ENCODE data around the gene GPBP1L1.
"Not testable (repeated sequence)": the region's sequence is repeated elsewhere in the genome, so short reads cannot be mapped to it uniquely, and the experiment has no call there.

Gene GPBP1L1

DNA sequence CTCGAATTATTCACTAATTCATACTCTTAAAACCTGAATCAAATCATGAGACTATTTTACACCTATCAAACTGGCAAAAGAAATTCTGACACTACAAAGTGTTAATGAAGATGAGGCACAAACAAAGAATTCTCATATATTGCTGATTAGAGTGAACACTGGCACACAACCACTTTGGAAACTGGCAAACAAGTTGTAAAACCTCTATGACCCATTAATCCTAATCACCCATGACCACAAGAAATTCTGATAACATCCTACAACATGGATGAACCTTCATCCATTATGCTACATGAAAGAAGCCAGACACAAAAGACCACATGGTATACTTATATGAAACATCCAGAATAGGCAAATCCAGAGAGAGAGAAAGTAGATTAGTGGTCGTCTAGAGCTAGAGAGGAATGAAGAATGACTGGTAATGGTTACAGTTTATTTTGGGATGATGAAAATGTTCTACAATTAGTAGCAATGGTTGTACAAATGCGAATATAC, 8.5 kb downstream of the GPBP1L1 start:
- TF ChIP-seq, protein P1, sequence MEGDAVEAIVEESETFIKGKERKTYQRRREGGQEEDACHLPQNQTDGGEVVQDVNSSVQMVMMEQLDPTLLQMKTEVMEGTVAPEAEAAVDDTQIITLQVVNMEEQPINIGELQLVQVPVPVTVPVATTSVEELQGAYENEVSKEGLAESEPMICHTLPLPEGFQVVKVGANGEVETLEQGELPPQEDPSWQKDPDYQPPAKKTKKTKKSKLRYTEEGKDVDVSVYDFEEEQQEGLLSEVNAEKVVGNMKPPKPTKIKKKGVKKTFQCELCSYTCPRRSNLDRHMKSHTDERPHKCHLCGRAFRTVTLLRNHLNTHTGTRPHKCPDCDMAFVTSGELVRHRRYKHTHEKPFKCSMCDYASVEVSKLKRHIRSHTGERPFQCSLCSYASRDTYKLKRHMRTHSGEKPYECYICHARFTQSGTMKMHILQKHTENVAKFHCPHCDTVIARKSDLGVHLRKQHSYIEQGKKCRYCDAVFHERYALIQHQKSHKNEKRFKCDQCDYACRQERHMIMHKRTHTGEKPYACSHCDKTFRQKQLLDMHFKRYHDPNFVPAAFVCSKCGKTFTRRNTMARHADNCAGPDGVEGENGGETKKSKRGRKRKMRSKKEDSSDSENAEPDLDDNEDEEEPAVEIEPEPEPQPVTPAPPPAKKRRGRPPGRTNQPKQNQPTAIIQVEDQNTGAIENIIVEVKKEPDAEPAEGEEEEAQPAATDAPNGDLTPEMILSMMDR (IDR thresholded peaks at IDR 0.05; ENCODE audit: low read depth, low read length) = no peak
- DNase-seq (ENCODE audit: extremely low read depth, low read depth) = no peak

DNA sequence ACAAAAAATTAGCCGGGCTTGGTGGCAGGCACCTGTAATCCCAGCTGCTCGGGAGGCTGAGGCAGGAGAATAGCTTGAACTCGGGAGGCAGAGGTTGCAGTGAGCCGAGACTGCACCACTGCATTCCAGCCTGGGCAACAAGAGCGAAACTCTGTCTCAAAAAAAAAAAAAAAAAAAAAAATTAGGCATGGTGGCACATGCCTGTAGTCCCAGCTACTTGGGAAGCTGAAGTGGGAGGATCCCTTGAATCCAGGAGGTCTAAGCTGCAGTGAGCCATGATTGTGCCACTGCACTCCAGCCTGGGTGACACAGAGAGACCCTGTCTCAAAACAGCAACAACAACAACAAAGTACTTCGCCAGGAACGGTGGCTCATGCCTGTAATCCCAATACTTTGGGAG, 9.8 kb downstream of the GPBP1L1 start:
- DNase-seq (ENCODE audit: extremely low read depth, low read depth) = not testable (repeated sequence)

DNA sequence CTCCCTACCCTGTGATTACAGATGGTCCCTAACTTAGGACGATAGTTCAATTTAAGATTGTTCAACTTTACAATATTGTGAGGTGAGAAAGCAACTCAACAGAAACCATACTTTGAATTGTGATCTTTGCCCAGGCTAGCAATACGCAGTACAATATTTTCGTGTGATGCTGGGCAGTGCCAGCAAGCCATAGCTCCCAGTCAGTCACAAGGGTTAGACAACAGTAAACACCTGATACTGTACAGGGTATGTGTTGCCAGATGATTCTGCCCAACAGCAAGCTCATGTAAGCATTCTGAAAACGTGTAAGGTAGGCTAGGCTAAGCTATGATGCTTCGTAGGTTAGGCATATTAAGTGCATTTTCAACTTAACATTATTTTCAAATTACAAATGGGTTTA, 11.9 kb downstream of the GPBP1L1 start:
- TF ChIP-seq, protein P1 (IDR thresholded peaks at IDR 0.05; ENCODE audit: low read depth, low read length) = no peak
- DNase-seq (ENCODE audit: extremely low read depth, low read depth) = no peak

DNA sequence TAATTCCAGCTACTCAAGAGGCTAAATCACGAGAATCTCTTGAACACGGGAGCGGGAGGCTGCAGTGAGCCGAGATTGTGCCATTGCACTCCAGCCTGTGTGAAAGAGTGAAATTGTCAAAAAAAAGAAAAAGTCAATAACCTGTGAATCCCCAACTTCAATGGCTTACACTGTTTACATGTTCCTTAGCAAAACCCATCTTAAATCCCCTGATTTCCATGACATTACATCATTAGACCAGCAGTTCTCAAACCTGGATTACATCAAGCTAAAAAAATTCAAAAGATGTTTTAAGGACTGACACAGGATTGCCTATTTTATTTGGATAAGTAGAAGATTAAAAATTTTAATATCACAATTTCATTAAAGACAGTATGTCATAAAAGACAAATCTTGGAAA, 12.4 kb downstream of the GPBP1L1 start:
- no peak for DNase-seq (ENCODE audit: extremely low read depth, low read depth)
- TF ChIP-seq, protein P1 (IDR thresholded peaks at IDR 0.05; ENCODE audit: low read depth, low read length) = no peak

DNA sequence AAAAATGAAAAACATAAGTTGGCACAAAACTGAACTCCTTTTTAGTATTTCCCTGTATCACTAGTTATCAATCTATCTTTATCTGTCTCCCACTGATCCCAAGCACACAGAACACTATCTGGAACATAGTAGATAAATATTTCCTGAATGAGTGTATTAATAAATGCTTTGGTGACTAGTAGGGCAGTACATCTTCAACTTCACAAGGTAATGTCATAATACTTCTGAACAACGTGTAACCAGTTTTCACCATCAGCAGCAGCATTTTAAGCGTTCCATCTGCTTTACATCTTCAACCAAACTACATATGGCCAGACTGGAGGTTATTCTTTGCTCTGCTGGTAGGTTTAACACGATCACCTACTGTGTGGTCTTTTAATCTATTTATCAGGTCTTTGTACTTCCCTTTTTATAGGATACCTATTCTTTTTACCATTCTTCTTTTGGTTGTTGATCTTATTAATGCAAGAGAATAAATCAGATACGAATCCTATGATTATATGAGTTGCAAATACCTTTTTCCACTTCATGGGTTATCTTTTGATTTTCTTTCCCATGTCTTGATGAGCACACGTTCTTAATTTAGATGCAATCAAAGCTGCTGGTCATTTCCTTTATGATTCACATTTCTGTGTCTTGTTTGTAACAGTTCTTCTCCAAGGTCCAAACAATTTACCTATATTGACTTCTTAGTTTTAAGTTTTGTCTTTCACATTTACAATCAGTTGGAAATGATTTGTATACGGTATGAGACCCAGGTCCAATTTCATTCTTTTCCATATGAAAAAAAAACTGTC, 16.3 kb downstream of the GPBP1L1 start:
- no peak for DNase-seq (ENCODE audit: extremely low read depth, low read depth)
- TF ChIP-seq, protein P1 (IDR thresholded peaks at IDR 0.05; ENCODE audit: low read depth, low read length) = no peak

DNA sequence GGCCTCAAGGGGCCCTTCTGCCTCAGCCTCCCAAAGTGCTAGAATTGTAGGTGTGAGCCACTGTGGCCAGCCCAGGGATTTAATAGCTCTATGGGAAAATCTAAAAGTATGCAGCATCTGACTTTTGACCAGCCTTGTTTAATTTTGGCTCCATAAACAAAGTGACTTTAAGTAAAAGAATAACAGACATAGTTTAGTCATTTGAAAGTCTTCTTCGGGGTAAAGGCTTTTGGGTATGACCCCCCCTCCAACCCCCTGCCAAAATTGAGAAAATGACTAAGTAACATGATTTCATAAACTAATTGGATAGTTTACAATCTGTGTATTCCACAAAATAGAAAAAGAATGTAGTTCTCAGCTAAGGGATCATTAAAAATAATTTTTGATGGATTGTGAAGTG, 17.0 kb downstream of the GPBP1L1 start:
- no peak for DNase-seq (ENCODE audit: extremely low read depth, low read depth)

DNA sequence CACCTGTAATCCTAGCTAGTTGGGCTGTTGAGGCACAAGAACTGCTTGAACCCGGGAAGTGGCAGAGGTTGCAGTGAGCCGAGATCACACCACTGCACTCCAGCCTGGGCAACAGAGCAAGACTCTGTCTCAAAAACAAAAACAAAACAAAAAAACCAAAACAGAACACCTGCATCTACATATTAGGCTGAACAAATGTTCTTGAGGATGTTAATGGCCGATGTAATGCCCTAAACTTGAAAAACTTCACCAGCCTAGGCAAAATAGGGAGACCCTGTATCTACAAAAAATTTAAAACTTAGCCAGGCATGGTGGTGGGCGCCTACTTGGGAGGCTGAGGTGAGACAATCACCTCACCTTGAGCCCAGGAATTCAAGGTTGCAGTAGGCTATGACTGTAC, 17.8 kb downstream of the GPBP1L1 start:
- TF ChIP-seq, protein P1 (IDR thresholded peaks at IDR 0.05; ENCODE audit: low read depth, low read length) = no peak
- no peak for DNase-seq (ENCODE audit: extremely low read depth, low read depth)

More for the DNA sequence above, 17.0 kb downstream of the GPBP1L1 start:
- TF ChIP-seq, protein P1 (IDR thresholded peaks at IDR 0.05; ENCODE audit: low read depth, low read length) = no peak

Data from AG09319 (cell line).